CD4-positive, alpha-beta T cell treated with Interleukin-17A for 1 hour (primary cell): ENCODE data around the gene PCDHB6.
"Not testable (repeated sequence)": the region's sequence is repeated elsewhere in the genome, so short reads cannot be mapped to it uniquely, and the experiment has no call there.

Experiments used
- DNase-seq: peaks from one replicate; pipeline ENCODE4 v3.0.0-alpha.2; 2020

PCDHB6 gene

DNA sequence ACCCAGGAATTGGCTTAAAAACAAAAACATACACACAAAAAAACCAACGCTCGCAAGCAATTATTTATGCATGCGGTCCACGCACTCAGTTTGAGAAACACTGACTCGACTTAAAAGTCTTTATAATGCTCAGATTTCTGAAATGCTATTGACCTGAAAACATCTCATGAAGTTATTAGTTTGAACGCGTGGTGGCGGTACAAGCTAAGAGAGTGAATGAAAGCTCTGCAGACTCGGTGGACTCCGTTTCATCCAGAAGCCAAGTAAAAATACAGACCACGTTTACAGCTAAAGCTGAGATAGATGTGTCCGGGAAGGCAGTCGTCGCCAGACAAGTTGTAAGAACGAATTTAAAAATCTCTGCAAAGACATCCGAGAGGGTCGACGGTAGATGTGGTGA, at the start of gene PCDHB6:
Gene PCDHB6 (plus strand): TSS at position 246 of the 400 bp plus-strand sequence. CDS start 201 bp downstream, outside the sequence.
- DNase-seq = no peak

GRCh38 chr5:141100243-141100805, 49.5 kb upstream of the PCDHB6 start, which contains the start of gene PCDHB3:
PCDHB3 (plus strand) TSS chr5:141100473; CDS start chr5:141100650, 177 bp downstream.
- DNase-seq = no peak

GRCh38 chr5:141101059-141101458, 48.8 kb upstream of the PCDHB6 start:
- no peak for DNase-seq

- not testable (repeated sequence) for DNase-seq
These were observed 47.8 kb upstream of the PCDHB6 start for GRCh38 chr5:141102070-141102469.

- not testable (repeated sequence) for DNase-seq
These were observed 47.4 kb upstream of the PCDHB6 start for GRCh38 chr5:141102471-141102870.

GRCh38 chr5:141105350-141105749, 44.5 kb upstream of the PCDHB6 start:
- DNase-seq = no peak

- no peak for DNase-seq
These were observed 30.6 kb upstream of the PCDHB6 start for GRCh38 chr5:141119250-141119649.

DNA sequence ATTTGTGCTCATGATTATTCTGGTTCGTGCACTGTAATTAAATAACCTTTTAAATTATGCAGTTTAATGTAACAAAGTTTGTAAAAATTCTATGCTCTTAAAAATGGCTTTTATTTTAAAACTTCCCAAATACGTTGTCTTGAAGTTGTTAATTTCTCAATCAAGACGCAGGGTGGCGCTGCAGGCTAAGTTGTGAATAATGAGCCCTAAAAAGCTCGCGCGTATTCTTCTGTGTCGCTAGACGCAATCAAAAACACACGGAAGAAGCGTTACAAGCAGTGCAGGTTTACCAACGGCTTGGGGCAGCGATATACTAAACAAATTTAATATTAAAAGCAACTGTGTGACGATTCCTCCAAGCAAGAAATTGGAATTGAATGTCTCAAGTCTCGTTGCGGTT, 28.3 kb upstream of the PCDHB6 start, which contains the start of gene PCDHB4:
Gene PCDHB4 (plus strand): TSS at position 256 of the 400 bp plus-strand sequence. CDS start 181 bp downstream, outside the sequence.
- DNase-seq = no peak

DNA sequence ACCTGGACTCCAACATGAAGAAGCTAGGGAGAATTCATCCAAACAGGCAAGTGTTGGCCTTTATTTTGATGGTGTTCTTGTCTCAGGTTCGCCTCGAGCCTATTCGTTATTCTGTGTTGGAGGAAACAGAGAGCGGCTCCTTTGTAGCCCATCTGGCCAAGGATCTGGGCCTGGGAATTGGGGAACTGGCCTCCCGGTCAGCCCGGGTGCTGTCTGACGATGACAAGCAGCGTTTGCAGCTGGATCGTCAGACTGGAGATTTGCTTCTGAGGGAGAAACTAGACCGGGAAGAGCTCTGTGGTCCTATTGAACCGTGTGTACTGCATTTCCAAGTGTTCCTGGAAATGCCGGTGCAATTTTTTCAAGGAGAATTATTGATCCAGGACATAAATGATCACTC, 27.9 kb upstream of the PCDHB6 start:
- DNase-seq = no peak

- not testable (repeated sequence) for DNase-seq
These were observed 26.3 kb upstream of the PCDHB6 start for GRCh38 chr5:141123396-141124135.

- DNase-seq = no peak
These were observed 22.6 kb upstream of the PCDHB6 start for GRCh38 chr5:141127305-141127704.

DNA sequence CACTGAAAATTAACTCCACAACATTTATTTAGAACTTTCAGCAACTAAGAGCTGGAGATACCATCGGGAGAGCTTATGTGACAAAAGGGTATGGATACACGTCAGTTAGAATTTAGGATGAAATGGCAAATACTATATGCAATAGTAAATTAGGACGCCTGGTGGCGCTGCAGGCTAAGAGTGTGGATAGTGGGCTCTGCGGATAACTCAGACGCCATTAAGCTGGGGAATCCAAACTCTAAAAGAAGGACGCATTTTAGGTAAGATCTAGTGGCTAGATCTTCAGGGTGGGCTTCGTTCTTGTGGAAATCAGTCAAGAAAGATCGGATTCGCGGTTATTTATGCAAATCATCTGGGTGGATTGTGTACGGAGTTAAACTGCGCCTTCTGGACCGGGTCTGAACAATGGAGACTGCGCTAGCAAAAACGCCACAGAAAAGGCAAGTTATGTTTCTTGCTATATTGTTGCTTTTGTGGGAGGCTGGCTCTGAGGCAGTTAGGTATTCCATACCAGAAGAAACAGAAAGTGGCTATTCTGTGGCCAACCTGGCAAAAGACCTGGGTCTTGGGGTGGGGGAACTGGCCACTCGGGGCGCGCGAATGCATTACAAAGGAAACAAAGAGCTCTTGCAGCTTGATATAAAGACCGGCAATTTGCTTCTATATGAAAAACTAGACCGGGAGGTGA, 14.7 kb upstream of the PCDHB6 start, which contains the start of gene PCDHB5:
Gene PCDHB5 (plus strand): TSS at position 177 of the 688 bp plus-strand sequence. CDS start 229 bp downstream, at position 406.
- DNase-seq = no peak

DNA sequence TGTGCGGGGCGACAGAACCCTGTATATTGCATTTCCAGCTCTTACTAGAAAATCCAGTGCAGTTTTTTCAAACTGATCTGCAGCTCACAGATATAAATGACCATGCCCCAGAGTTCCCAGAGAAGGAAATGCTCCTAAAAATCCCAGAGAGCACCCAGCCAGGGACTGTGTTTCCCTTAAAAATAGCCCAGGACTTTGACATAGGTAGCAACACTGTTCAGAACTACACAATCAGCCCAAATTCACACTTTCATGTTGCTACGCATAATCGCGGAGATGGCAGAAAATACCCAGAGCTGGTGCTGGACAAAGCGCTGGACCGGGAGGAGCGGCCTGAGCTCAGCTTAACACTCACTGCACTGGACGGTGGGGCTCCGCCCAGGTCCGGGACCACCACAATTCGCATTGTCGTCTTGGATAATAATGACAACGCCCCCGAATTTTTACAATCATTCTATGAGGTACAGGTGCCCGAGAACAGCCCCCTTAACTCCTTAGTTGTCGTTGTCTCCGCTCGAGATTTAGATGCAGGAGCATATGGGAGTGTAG, 14.1 kb upstream of the PCDHB6 start:
- DNase-seq = no peak

- DNase-seq = not testable (repeated sequence)
These were observed 12.5 kb upstream of the PCDHB6 start for GRCh38 chr5:141137346-141137745.

DNA sequence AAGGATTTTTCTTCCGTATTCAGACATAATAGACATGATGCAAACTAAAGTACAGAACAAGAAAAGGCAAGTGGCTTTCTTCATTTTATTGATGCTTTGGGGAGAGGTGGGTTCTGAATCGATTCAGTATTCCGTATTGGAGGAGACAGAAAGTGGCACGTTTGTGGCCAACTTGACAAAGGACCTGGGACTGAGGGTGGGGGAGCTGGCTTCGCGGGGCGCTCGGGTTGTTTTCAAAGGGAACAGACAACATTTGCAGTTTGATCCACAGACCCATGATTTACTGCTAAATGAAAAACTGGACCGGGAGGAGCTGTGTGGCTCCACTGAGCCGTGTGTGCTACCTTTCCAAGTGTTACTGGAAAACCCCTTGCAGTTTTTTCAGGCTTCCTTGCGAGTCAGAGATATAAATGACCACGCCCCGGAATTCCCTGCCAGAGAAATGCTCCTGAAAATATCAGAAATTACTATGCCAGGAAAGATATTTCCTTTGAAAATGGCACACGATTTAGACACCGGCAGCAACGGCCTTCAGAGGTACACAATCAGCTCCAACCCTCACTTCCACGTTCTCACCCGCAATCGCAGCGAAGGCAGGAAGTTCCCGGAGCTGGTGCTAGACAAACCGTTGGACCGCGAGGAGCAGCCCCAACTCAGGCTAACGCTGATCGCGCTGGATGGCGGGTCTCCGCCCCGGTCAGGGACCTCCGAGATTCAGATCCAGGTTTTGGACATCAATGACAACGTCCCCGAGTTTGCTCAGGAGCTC, 551 bp downstream of the PCDHB6 start:
- no peak for DNase-seq

GRCh38 chr5:141150993-141151325, 1.1 kb downstream of the PCDHB6 start:
- DNase-seq = no peak

- not testable (repeated sequence) for DNase-seq
These were observed 1.8 kb downstream of the PCDHB6 start for GRCh38 chr5:141151632-141152031.

GRCh38 chr5:141152096-141152495, 2.2 kb downstream of the PCDHB6 start:
- not testable (repeated sequence) for DNase-seq

- no peak for DNase-seq
These were observed 5.9 kb downstream of the PCDHB6 start for GRCh38 chr5:141155540-141156374.

- DNase-seq = not testable (repeated sequence)
These were observed 7.5 kb downstream of the PCDHB6 start for GRCh38 chr5:141157356-141157755.

- not testable (repeated sequence) for DNase-seq
These were observed 8.0 kb downstream of the PCDHB6 start for GRCh38 chr5:141157901-141158300.
